Measurements from ENCODE around the gene PTPRN2. TPM values are rescaled to one million over a fixed set of nuclear protein-coding genes. Genes with fewer than 3 reads are reported as not detected.

PTPRN2 gene
- total RNA-seq, 4 donors from 2014 or later: 2.0 to 9.5 (median 2.6) TPM

GRCh38 chr7:157717211-157718174 is 870.1 kb downstream of the PTPRN2 start:
- no peak for TF ChIP-seq CTCF (IDR thresholded peaks at IDR 0.05)
- DNase-seq (ENCODE audit: low spot score) (no peak), ATAC-seq (ENCODE audit: low FRiP score) (no peak)

DNA sequence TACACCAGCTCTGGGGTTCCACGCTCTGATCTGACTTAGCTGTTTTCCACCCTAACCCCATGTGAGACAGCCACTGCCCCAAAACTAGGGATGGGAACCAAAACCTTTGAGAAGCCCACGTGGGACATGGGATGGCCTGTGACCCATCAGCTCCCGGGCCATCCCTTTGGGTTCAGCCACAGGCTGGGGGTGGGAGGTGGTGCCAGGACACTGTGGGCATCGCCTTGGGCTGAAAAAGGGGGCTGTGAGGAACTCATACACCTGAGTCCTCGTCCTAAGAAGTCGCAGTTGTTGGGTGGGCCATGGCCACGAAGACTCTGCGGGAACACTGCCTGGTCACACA is 871.7 kb downstream of the PTPRN2 start:
- ATAC-seq (ENCODE audit: low FRiP score) (no peak), DNase-seq (ENCODE audit: low spot score) (no peak)
- TF ChIP-seq CTCF (IDR thresholded peaks at IDR 0.05): no peak

DNA sequence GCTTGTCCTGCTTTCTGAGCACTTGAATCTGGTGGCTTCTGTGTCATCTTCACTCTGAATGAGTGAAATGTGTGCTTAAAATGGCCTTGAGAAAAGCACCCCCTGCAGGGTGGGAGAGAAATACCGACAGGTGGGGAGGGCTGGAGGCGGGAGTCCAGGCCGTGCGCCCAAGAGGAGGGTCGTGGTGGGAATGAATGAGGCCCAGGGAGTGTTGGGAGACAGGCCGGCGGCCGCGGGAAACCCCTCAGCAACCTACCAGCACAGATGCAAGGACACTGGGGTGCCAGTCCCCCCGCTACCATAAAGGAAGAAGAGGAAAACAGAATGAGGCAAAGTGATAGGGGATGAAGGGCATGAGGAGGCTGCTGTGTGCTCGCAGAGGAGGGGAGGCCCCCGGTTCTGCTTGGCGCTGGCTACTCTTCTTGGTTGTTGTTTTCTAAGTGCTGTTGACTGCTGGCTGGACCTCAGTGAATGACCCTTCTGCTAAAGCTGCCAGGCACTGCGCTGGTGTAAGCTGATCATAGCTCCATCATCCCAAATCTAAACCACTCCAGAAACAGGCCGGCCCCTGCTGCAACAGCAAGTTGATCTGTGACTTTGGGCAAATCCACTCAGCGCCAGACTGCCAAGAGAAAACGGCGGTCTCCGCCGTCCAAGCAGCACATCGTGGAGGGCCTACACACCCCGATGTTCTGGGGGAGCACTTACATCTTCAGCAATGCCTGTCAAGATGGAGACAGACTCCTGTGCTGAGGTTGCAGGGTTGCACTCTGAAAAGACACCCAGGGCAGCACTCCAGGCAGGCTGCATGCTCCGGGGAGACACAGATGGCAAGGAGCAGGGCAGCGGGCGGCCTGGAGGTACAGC is 872.3 kb downstream of the PTPRN2 start:
- ATAC-seq (ENCODE audit: low FRiP score) (no peak), DNase-seq (ENCODE audit: low spot score) (no peak)
- no peak for TF ChIP-seq CTCF (IDR thresholded peaks at IDR 0.05)

- DNase-seq (ENCODE audit: low spot score): no peak
- no peak for ATAC-seq (ENCODE audit: low FRiP score)
- no peak for TF ChIP-seq CTCF (IDR thresholded peaks at IDR 0.05)
Measured at GRCh38 chr7:157714166-157715070, 873.2 kb downstream of the PTPRN2 start.

DNA sequence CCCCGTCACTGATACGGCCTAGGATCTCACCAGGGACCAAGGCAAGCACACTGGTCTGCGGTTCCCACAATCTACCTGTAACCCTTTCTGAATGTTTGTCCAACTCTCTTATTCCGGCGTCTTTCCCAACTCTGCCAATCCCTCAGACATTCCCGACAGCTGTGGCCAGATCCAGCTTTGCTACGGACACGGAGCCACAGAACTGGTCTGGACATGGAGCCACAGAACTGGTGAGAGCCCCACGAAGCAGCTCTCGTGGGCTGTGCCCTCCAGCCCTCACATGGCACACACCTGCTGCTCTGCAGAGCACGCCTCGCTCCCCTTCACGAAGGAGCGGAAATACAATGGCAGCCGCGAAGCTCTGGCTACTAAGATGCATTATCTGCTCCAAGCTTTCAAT is 874.0 kb downstream of the PTPRN2 start:
- no peak for TF ChIP-seq CTCF (IDR thresholded peaks at IDR 0.05)
- DNase-seq (ENCODE audit: low spot score) (no peak), ATAC-seq (ENCODE audit: low FRiP score) (no peak)

- ATAC-seq (ENCODE audit: low FRiP score) (no peak), DNase-seq (ENCODE audit: low spot score) (no peak)
- TF ChIP-seq CTCF (IDR thresholded peaks at IDR 0.05): no peak
Measured at GRCh38 chr7:157712666-157713235, 874.9 kb downstream of the PTPRN2 start.

All from omental fat pad (tissue), 4 donors.